ENCODE data around the gene HEY2. TPM values are rescaled to one million over a fixed set of nuclear protein-coding genes. Genes with fewer than 3 reads are reported as not detected.

HEY2 gene
- total and polyA plus RNA-seq, 10 of the 15 experiments (the other 5 are each of a cell fraction or from before 2014, with no cell fraction given): 0.01 to 0.32 (median 0.08) TPM; not detected in 4

- intact Hi-C loops (cut with micrococcal nuclease; ENCODE audit: unreplicated experiment): no loop called here
- Histone ChIP-seq H3K36me3 (ENCODE audit: control insufficient read depth in 2 of 2, insufficient read depth in 2 of 2, low read length in 1 of 2) (no peaks in the 10 kb centered on the region), H3K4me2 (ENCODE audit: control insufficient read depth, insufficient read depth) (no peak overlapping the region), H3K79me2 (ENCODE audit: control insufficient read depth, insufficient read depth, low read length) (no peaks in the 10 kb centered on the region), H3K27ac (ENCODE audit: control insufficient read depth, insufficient read depth) (no peak overlapping the region), H4K20me1 (ENCODE audit: control insufficient read depth, insufficient read depth) (no peaks in the 10 kb centered on the region), H3K9ac (ENCODE audit: control insufficient read depth, insufficient read depth, low read length) (no peak overlapping the region), H3K4me1 (ENCODE audit: control insufficient read depth, insufficient read depth, low read length) (peaks cover 9% of the 10 kb centered on the region), H3K4me3 (no peak overlapping the region), H2AFZ (ENCODE audit: control insufficient read depth, low read depth, low read length) (no peak overlapping the region), H3K27me3 (replicated peaks in 1 of 2; ENCODE audit: control insufficient read depth in 2 of 2, insufficient read depth in 2 of 2, low read length in 1 of 2) (peaks cover 4 to 5% of the 10 kb centered on the region in 2 experiments; a peak in 3 of 4 replicates), H3K9me3 (replicated peaks; ENCODE audit: control insufficient read depth, insufficient read depth, low read length) (no peaks in the 10 kb centered on the region)
- DNase-seq (ENCODE audit: low read depth, low spot score) (no peak), FAIRE-seq (no peak), ATAC-seq (no peak)
- ChIA-PET RAD21 (ENCODE audit: unreplicated experiment) (interaction anchor here (0.5 to 1.2 kb wide), 2 partner anchors 7 to 433 kb away, joined by 3 read pairs; no protein-coding TSS in a partner anchor), POLR2A (no interaction called here), SMC1A (ENCODE audit: uncharacterized antibody, unreplicated experiment) (interaction anchor here (1.2 to 1.8 kb wide), 4 partner anchors 11 to 434 kb away, joined by 4 to 6 read pairs (median 4); no protein-coding TSS in a partner anchor), CTCF (interaction anchor here (1.3 to 2.7 kb wide), 4 partner anchors 8 to 445 kb away, joined by 3 to 12 read pairs (median 6); no protein-coding TSS in a partner anchor)
- WGBS (ENCODE audit: insufficient coverage, insufficient replicate concordance, low lambda C conversion rate, missing lambda C conversion rate): 72% methylated on average over 5 of the region's 5 CpGs
- BruUV-seq (replicated peaks): no TSS peak
- in situ Hi-C loops (cut with MboI): no loop called here
- TF ChIP-seq TARDBP (IDR thresholded peaks at IDR 0.05; ENCODE audit: borderline replicate concordance): no peak
- no peak for TF ChIP-seq REST (IDR thresholded peaks at IDR 0.05; ENCODE audit: low read depth, low read length)
- TF ChIP-seq RELB (IDR thresholded peaks at IDR 0.05; ENCODE audit: low read depth): no peak
- no peak for TF ChIP-seq MYC (IDR thresholded peaks at IDR 0.05; ENCODE audit: insufficient read depth, insufficient read length, insufficient replicate concordance, low read length, severe bottlenecking)
- TF ChIP-seq CBFB (IDR thresholded peaks at IDR 0.05; ENCODE audit: low read depth): no peak
- no peak for TF ChIP-seq ZNF207 (IDR thresholded peaks at IDR 0.05; ENCODE audit: borderline replicate concordance)
- no peak for TF ChIP-seq BACH1 (IDR thresholded peaks at IDR 0.05; ENCODE audit: borderline replicate concordance)
- TF ChIP-seq GABPA (IDR thresholded peaks at IDR 0.05; ENCODE audit: low read depth): no peak
- TF ChIP-seq POLR2AphosphoS2 (IDR thresholded peaks at IDR 0.05; ENCODE audit: low read depth, low read length): no peak
- TF ChIP-seq ESRRA (IDR thresholded peaks at IDR 0.05; ENCODE audit: low read length): no peak
- TF ChIP-seq YBX1 (IDR thresholded peaks at IDR 0.05): no peak
Measured at GRCh38 chr6:125746019-125746414, 3.4 kb upstream of the HEY2 start.
